ENCODE measurements around the gene NRROS.

Gene NRROS

GRCh38 chr3:196667056-196667825, 27.7 kb downstream of the NRROS start:
- TF ChIP-seq MAX (IDR thresholded peaks at IDR 0.05; ENCODE audit: low read depth, low read length) (no peak), MYC (IDR thresholded peaks at IDR 0.05; ENCODE audit: low read depth, low read length) (no peak), POLR2A (IDR thresholded peaks at IDR 0.05; ENCODE audit: extremely low read depth, insufficient read length) (no peak)
- TF ChIP-seq, protein P1, sequence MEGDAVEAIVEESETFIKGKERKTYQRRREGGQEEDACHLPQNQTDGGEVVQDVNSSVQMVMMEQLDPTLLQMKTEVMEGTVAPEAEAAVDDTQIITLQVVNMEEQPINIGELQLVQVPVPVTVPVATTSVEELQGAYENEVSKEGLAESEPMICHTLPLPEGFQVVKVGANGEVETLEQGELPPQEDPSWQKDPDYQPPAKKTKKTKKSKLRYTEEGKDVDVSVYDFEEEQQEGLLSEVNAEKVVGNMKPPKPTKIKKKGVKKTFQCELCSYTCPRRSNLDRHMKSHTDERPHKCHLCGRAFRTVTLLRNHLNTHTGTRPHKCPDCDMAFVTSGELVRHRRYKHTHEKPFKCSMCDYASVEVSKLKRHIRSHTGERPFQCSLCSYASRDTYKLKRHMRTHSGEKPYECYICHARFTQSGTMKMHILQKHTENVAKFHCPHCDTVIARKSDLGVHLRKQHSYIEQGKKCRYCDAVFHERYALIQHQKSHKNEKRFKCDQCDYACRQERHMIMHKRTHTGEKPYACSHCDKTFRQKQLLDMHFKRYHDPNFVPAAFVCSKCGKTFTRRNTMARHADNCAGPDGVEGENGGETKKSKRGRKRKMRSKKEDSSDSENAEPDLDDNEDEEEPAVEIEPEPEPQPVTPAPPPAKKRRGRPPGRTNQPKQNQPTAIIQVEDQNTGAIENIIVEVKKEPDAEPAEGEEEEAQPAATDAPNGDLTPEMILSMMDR (IDR thresholded peaks at IDR 0.05; ENCODE audit: low read depth, low read length): no peak
- H3K4me3 ChIP-seq (ENCODE audit: low read depth, low read length): no peak overlapping the region
- DNase-seq (ENCODE audit: low read depth): no peak

- DNase-seq (ENCODE audit: low read depth): no peak
- TF ChIP-seq MAX (IDR thresholded peaks at IDR 0.05; ENCODE audit: low read depth, low read length) (no peak), POLR2A (IDR thresholded peaks at IDR 0.05; ENCODE audit: extremely low read depth, insufficient read length) (no peak)
- TF ChIP-seq, protein P1 (IDR thresholded peaks at IDR 0.05; ENCODE audit: low read depth, low read length): no peak
- H3K4me3 ChIP-seq (ENCODE audit: low read depth, low read length): no peak overlapping the region
These were observed 30.8 kb downstream of the NRROS start for GRCh38 chr3:196670339-196670738.

DNA sequence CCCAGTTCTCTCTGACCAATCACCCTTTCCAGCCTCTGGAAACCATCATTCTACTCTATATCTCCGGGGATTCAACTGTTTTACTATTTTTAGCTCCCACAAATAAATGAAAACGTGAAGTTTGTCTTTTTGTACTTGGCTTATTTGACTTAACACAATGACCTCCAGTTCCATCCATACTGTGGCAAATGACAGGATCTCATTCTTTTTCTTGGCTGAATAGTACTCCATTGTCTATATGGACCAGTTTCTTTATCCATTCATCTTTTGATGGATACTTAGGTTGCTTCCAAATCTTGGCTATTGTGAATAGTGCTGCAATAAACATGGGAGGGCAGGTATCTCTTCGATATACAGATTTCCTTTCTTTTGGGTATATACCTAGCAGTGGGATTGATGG, 34.1 kb downstream of the NRROS start:
- no peak for DNase-seq (ENCODE audit: low read depth)
- no peak overlapping the region for H3K4me3 ChIP-seq (ENCODE audit: low read depth, low read length)
- TF ChIP-seq, protein P1 (IDR thresholded peaks at IDR 0.05; ENCODE audit: low read depth, low read length): no peak
- no peak for TF ChIP-seq MYC (IDR thresholded peaks at IDR 0.05; ENCODE audit: low read depth, low read length)
- TF ChIP-seq MAX (IDR thresholded peaks at IDR 0.05; ENCODE audit: low read depth, low read length): no peak
- no peak for TF ChIP-seq POLR2A (IDR thresholded peaks at IDR 0.05; ENCODE audit: extremely low read depth, insufficient read length)

DNA sequence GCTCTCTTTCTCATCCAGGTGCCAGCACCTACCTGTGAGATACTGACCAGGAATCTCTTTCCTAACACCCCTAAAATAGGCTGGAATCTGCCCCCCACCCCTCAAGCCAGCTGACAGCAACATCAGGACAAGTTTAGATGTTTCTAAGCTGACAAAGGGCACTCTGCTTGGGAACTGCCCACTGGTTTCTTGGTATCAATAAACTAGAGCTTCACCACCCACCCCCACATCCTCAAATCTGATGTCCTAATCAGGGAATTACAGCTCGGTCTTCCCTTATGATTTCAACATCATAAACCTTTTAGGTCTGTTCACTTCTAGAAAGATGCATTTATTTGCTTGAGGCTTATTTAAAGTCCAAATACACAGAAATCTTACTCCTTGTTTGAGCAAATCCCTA, 37.9 kb downstream of the NRROS start:
- no peak for DNase-seq (ENCODE audit: low read depth)
- H3K4me3 ChIP-seq (ENCODE audit: low read depth, low read length): no peak overlapping the region
- TF ChIP-seq, protein P1 (IDR thresholded peaks at IDR 0.05; ENCODE audit: low read depth, low read length): no peak
- TF ChIP-seq POLR2A (IDR thresholded peaks at IDR 0.05; ENCODE audit: extremely low read depth, insufficient read length) (no peak), MYC (IDR thresholded peaks at IDR 0.05; ENCODE audit: low read depth, low read length) (no peak), MAX (IDR thresholded peaks at IDR 0.05; ENCODE audit: low read depth, low read length) (no peak)

DNA sequence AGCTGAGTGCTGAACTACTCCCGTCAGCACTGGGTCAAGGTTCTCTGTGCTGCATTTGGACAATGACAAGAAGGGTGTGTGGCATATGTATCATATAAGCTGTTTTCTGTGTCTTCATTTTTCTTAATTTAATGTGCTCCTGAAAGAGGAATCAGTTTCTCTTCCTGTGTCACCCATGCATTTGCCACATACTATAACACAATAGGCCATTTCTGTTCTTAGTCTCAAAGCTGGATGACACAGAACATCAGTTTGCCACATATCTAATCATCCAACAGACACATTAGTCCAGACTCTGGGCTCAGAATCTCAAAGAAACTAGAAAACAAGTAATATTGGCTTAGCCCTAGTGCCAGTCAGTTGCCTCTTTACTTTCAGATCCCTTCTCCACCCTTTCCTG, 38.4 kb downstream of the NRROS start:
- H3K4me3 ChIP-seq (ENCODE audit: low read depth, low read length): no peak overlapping the region
- no peak for TF ChIP-seq MAX (IDR thresholded peaks at IDR 0.05; ENCODE audit: low read depth, low read length)
- TF ChIP-seq, protein P1 (IDR thresholded peaks at IDR 0.05; ENCODE audit: low read depth, low read length): no peak
- no peak for TF ChIP-seq MYC (IDR thresholded peaks at IDR 0.05; ENCODE audit: low read depth, low read length)
- no peak for TF ChIP-seq POLR2A (IDR thresholded peaks at IDR 0.05; ENCODE audit: extremely low read depth, insufficient read length)
- no peak for DNase-seq (ENCODE audit: low read depth)

Data from NB4 (cell line).